ENCODE measurements around the gene CRYGA. TPM values are rescaled to one million over a fixed set of nuclear protein-coding genes. Genes with fewer than 3 reads are reported as not detected.

The CRYGA gene, protein sequence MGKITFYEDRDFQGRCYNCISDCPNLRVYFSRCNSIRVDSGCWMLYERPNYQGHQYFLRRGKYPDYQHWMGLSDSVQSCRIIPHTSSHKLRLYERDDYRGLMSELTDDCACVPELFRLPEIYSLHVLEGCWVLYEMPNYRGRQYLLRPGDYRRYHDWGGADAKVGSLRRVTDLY
- polyA plus RNA-seq (not detected in 3 replicates), polyA minus RNA-seq (not detected in 3 replicates)
- polyA plus RNA-seq (2011; ENCODE audit: low read depth) = not detected
- polyA plus RNA-seq (2011; cell fraction: cytosol; rRNA removed) = not detected in 2 replicates
- not detected in 2 replicates for polyA plus RNA-seq (2011; cell fraction: nucleus; rRNA removed)
- not detected in 2 replicates for polyA plus RNA-seq (2012; ENCODE audit: low replicate concordance)
- polyA minus RNA-seq (2011; cell fraction: cytosol; rRNA and poly(A)+ RNA removed) = not detected
- not detected in 2 replicates for polyA minus RNA-seq (2011; cell fraction: nucleus; rRNA and poly(A)+ RNA removed)

DNA sequence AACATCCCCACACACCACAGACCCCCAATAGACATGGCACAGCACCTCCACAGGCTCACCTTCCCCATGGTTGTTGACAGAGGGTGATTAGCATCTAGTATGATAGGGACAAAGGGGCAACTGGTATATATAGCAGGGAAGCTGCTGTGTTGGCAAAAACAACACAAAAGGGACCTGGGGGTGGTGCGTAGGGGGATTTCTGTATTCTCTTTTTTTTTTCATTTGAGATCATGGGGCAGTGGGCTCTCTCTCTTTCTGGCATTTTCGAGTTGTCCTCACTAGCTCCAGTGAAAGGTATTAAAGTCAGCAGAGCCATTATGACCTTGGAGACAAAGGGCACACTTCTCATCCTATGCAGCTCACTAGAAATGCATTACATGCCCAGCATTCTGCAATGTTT, at the start of gene CRYGA:
TSS of gene CRYGA (minus strand) at position 101 of the 400 bp plus-strand sequence. CDS start at position 68, 33 bp downstream.
- no peak within 1 kb of the TSS for H3K27ac ChIP-seq (ENCODE audit: control insufficient read depth, insufficient read depth, low read length)
- H3K27me3 ChIP-seq (ENCODE audit: control insufficient read depth, extremely low read depth, insufficient read depth, low read length) = peaks cover 8% of the 10 kb centered on the region
- H3K79me2 ChIP-seq (ENCODE audit: control insufficient read depth, insufficient read depth, low read length) = no peaks in the 10 kb centered on the region
- H3K4me3 ChIP-seq (ENCODE audit: control insufficient read depth in 2 of 3, extremely low read depth in 1 of 3, insufficient read depth in 2 of 3, low read depth in 1 of 3, low read length in 3 of 3) = no peak within 1 kb of the TSS
- no peaks in the 10 kb centered on the region for H3K36me3 ChIP-seq (ENCODE audit: control insufficient read depth in 2 of 2, extremely low read depth in 1 of 2, insufficient read depth in 2 of 2, low read length in 2 of 2)
- H3K4me2 ChIP-seq (ENCODE audit: control insufficient read depth, extremely low read depth, insufficient read depth, low read depth, low read length) = no peak within 1 kb of the TSS
- H3K9me1 ChIP-seq (ENCODE audit: control insufficient read depth, extremely low read depth, insufficient read depth, low read length) = no peaks in the 10 kb centered on the region
- no peak for TF ChIP-seq EZH2 (IDR thresholded peaks at IDR 0.05; ENCODE audit: low read length)
- TF ChIP-seq, protein P1, sequence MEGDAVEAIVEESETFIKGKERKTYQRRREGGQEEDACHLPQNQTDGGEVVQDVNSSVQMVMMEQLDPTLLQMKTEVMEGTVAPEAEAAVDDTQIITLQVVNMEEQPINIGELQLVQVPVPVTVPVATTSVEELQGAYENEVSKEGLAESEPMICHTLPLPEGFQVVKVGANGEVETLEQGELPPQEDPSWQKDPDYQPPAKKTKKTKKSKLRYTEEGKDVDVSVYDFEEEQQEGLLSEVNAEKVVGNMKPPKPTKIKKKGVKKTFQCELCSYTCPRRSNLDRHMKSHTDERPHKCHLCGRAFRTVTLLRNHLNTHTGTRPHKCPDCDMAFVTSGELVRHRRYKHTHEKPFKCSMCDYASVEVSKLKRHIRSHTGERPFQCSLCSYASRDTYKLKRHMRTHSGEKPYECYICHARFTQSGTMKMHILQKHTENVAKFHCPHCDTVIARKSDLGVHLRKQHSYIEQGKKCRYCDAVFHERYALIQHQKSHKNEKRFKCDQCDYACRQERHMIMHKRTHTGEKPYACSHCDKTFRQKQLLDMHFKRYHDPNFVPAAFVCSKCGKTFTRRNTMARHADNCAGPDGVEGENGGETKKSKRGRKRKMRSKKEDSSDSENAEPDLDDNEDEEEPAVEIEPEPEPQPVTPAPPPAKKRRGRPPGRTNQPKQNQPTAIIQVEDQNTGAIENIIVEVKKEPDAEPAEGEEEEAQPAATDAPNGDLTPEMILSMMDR (optimal IDR thresholded peaks at IDR 0.05 in 1 of 3, IDR thresholded peaks at IDR 0.05 in 1 of 3, conservative IDR thresholded peaks at IDR 0.05 in 1 of 3; ENCODE audit: extremely low read depth in 1 of 3, insufficient read depth in 2 of 3, low read length in 3 of 3) = no peak
- dilution Hi-C loops (cut with MboI; ENCODE audit: extremely low pct_ligation_motif_present, low sequenced_read_pairs) = no loop called here
- DNase-seq (ENCODE audit: low read depth, low spot score) (no peak), FAIRE-seq (no peak)
- no peaks in the 10 kb centered on the region for H3K4me1 ChIP-seq (ENCODE audit: control insufficient read depth, extremely low read depth, insufficient read depth, low read length)
- no peak within 1 kb of the TSS for H2AFZ ChIP-seq (ENCODE audit: control insufficient read depth, low read length)
- no peaks in the 10 kb centered on the region for H3K9me3 ChIP-seq (ENCODE audit: control insufficient read depth, low read depth, low read length)
- H4K20me1 ChIP-seq (ENCODE audit: control insufficient read depth, extremely low read depth, insufficient read depth, low read length) = no peaks in the 10 kb centered on the region
- no peak within 1 kb of the TSS for H3K9ac ChIP-seq (ENCODE audit: control insufficient read depth, extremely low read depth, insufficient read depth, low read length)

DNA sequence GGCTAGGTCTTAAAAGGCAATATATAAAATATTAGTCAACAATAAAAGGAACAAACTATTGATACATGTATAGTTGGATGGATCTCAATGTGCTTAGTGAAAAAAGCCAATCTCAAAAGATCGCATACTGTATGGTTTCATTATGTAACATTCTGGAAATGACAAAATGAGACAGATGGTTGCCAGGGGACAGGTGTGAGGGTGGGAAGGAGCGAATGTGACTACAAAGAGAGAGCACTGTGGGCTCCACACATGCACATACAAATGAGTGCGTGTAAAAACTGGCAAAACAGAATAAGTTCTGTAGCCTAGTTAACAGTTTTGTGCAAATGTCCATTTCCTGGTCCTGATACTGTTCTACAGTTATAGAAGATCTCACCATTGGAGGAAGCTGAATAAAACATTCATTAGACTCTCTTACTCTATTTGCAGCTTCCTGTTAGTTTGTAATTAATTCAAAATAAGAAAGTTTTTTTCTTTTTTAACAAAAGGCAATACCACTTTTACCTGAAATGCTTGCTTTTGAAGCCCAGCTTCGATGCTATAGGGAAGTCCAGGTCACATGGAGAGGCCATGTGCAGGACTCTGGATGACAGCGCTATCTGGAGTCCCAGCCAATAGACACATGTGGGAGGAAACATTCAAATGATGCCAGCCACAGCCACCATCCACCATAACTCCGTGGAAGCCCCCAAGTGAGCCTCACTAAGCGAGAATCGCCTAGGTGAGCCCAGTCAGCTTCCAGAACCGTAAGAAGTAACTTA, 47.5 kb upstream of the CRYGA start:
- Histone ChIP-seq H3K9ac (ENCODE audit: control insufficient read depth, extremely low read depth, insufficient read depth, low read length) (no peak overlapping the region), H3K9me3 (ENCODE audit: control insufficient read depth, low read depth, low read length) (no peaks in the 10 kb centered on the region), H4K20me1 (ENCODE audit: control insufficient read depth, extremely low read depth, insufficient read depth, low read length) (no peaks in the 10 kb centered on the region), H2AFZ (ENCODE audit: control insufficient read depth, low read length) (no peak overlapping the region), H3K79me2 (ENCODE audit: control insufficient read depth, insufficient read depth, low read length) (no peaks in the 10 kb centered on the region), H3K27me3 (ENCODE audit: control insufficient read depth, extremely low read depth, insufficient read depth, low read length) (no peaks in the 10 kb centered on the region), H3K27ac (ENCODE audit: control insufficient read depth, insufficient read depth, low read length) (no peak overlapping the region), H3K4me3 (ENCODE audit: control insufficient read depth in 2 of 3, extremely low read depth in 1 of 3, insufficient read depth in 2 of 3, low read depth in 1 of 3, low read length in 3 of 3) (no peak overlapping the region), H3K36me3 (ENCODE audit: control insufficient read depth in 2 of 2, extremely low read depth in 1 of 2, insufficient read depth in 2 of 2, low read length in 2 of 2) (no peaks in the 10 kb centered on the region), H3K4me1 (ENCODE audit: control insufficient read depth, extremely low read depth, insufficient read depth, low read length) (no peaks in the 10 kb centered on the region), H3K9me1 (ENCODE audit: control insufficient read depth, extremely low read depth, insufficient read depth, low read length) (no peaks in the 10 kb centered on the region), H3K4me2 (ENCODE audit: control insufficient read depth, extremely low read depth, insufficient read depth, low read depth, low read length) (no peak overlapping the region)
- dilution Hi-C loops (cut with MboI; ENCODE audit: extremely low pct_ligation_motif_present, low sequenced_read_pairs) = no loop called here
- DNase-seq (ENCODE audit: low read depth, low spot score) (no peak), FAIRE-seq (no peak)
- TF ChIP-seq, protein P1 (optimal IDR thresholded peaks at IDR 0.05 in 1 of 3, IDR thresholded peaks at IDR 0.05 in 1 of 3, conservative IDR thresholded peaks at IDR 0.05 in 1 of 3; ENCODE audit: extremely low read depth in 1 of 3, insufficient read depth in 2 of 3, low read length in 3 of 3) = no peak
- no peak for TF ChIP-seq EZH2 (IDR thresholded peaks at IDR 0.05; ENCODE audit: low read length)

All from keratinocyte (primary cell).